Measurements from ENCODE around the gene ANKRD9.

The ANKRD9 gene

GRCh38 chr14:102504328-102504999 lies 5.1 kb downstream of the ANKRD9 start:
- Histone ChIP-seq H3K9ac (ENCODE audit: low read length) (no peak overlapping the region), H3K79me2 (ENCODE audit: insufficient read depth, low read length) (no peaks in the 10 kb centered on the region), H3F3A (ENCODE audit: insufficient read depth, low read length) (no peaks in the 10 kb centered on the region), H3K27me3 (ENCODE audit: insufficient read depth, low read length) (no peaks in the 10 kb centered on the region), H3K4me3 (ENCODE audit: low read depth, low read length, poor library complexity, severe bottlenecking) (no peak overlapping the region), H3K4me1 (ENCODE audit: insufficient read depth, low read length, severe bottlenecking) (no peaks in the 10 kb centered on the region), H3K9me2 (ENCODE audit: low read depth, low read length) (no peaks in the 10 kb centered on the region), H2AFZ (ENCODE audit: low read length) (no peak overlapping the region), H3K9me3 (ENCODE audit: low read length) (no peaks in the 10 kb centered on the region), H3K27ac (ENCODE audit: low read depth, low read length, poor library complexity, severe bottlenecking) (no peak overlapping the region), H3K4me2 (ENCODE audit: low read length) (no peak overlapping the region), H4K20me1 (ENCODE audit: insufficient read depth, low read length) (no peaks in the 10 kb centered on the region), H3K36me3 (ENCODE audit: insufficient read depth, low read length) (no peaks in the 10 kb centered on the region)
- no peak for TF ChIP-seq EZH2 (IDR thresholded peaks at IDR 0.05; ENCODE audit: borderline replicate concordance, low read length)
- TF ChIP-seq CTCF (IDR thresholded peaks at IDR 0.05; ENCODE audit: low read length): no peak

- Histone ChIP-seq H3K36me3 (ENCODE audit: insufficient read depth, low read length) (no peaks in the 10 kb centered on the region), H3K4me1 (ENCODE audit: insufficient read depth, low read length, severe bottlenecking) (no peaks in the 10 kb centered on the region), H2AFZ (ENCODE audit: low read length) (no peak overlapping the region), H3K79me2 (ENCODE audit: insufficient read depth, low read length) (no peaks in the 10 kb centered on the region), H3K27me3 (ENCODE audit: insufficient read depth, low read length) (no peaks in the 10 kb centered on the region), H3K9me2 (ENCODE audit: low read depth, low read length) (no peaks in the 10 kb centered on the region), H3F3A (ENCODE audit: insufficient read depth, low read length) (no peaks in the 10 kb centered on the region), H3K4me2 (ENCODE audit: low read length) (no peak overlapping the region), H3K9me3 (ENCODE audit: low read length) (no peaks in the 10 kb centered on the region), H3K4me3 (ENCODE audit: low read depth, low read length, poor library complexity, severe bottlenecking) (no peak overlapping the region), H4K20me1 (ENCODE audit: insufficient read depth, low read length) (no peaks in the 10 kb centered on the region), H3K27ac (ENCODE audit: low read depth, low read length, poor library complexity, severe bottlenecking) (no peak overlapping the region), H3K9ac (ENCODE audit: low read length) (no peak overlapping the region)
- TF ChIP-seq EZH2 (IDR thresholded peaks at IDR 0.05; ENCODE audit: borderline replicate concordance, low read length) (no peak), CTCF (IDR thresholded peaks at IDR 0.05; ENCODE audit: low read length) (no peak)
Observed at GRCh38 chr14:102503641-102504327, 5.8 kb downstream of the ANKRD9 start.

- H4K20me1 ChIP-seq (ENCODE audit: insufficient read depth, low read length): no peaks in the 10 kb centered on the region
- TF ChIP-seq EZH2 (IDR thresholded peaks at IDR 0.05; ENCODE audit: borderline replicate concordance, low read length) (no peak), CTCF (IDR thresholded peaks at IDR 0.05; ENCODE audit: low read length) (no peak)
- H3K27ac ChIP-seq (ENCODE audit: low read depth, low read length, poor library complexity, severe bottlenecking): no peak overlapping the region
- no peak overlapping the region for H3K4me2 ChIP-seq (ENCODE audit: low read length)
- H3K4me3 ChIP-seq (ENCODE audit: low read depth, low read length, poor library complexity, severe bottlenecking): no peak overlapping the region
- H3K27me3 ChIP-seq (ENCODE audit: insufficient read depth, low read length): no peaks in the 10 kb centered on the region
- no peaks in the 10 kb centered on the region for H3K9me2 ChIP-seq (ENCODE audit: low read depth, low read length)
- no peaks in the 10 kb centered on the region for H3K79me2 ChIP-seq (ENCODE audit: insufficient read depth, low read length)
- H3K36me3 ChIP-seq (ENCODE audit: insufficient read depth, low read length): no peaks in the 10 kb centered on the region
- no peaks in the 10 kb centered on the region for H3K4me1 ChIP-seq (ENCODE audit: insufficient read depth, low read length, severe bottlenecking)
- H3F3A ChIP-seq (ENCODE audit: insufficient read depth, low read length): no peaks in the 10 kb centered on the region
- no peak overlapping the region for H3K9ac ChIP-seq (ENCODE audit: low read length)
- no peaks in the 10 kb centered on the region for H3K9me3 ChIP-seq (ENCODE audit: low read length)
- no peak overlapping the region for H2AFZ ChIP-seq (ENCODE audit: low read length)
Observed at GRCh38 chr14:102502571-102502970, 7.0 kb downstream of the ANKRD9 start.

Data from OCI-LY1 (cell line).